HG02943 (cell line): ENCODE data around the gene LGALS7.

Experiments used
- ATAC-seq: cut with Tn5 transposase; IDR thresholded peaks from one replicate; pipeline ENCODE4 v1.9.1; 2021; ENCODE audit warnings: mild to moderate bottlenecking, low read depth, moderate library complexity; ENCODE audit not compliant: unreplicated experiment

Gene LGALS7

GRCh38 chr19:38728752-38729541, 44.4 kb downstream of the LGALS7 start:
- ATAC-seq = no peak

GRCh38 chr19:38727868-38728660, 45.3 kb downstream of the LGALS7 start:
- no peak for ATAC-seq

GRCh38 chr19:38727306-38727867, 45.9 kb downstream of the LGALS7 start:
- no peak for ATAC-seq

GRCh38 chr19:38726761-38727301, 46.5 kb downstream of the LGALS7 start:
- ATAC-seq = no peak

- ATAC-seq = no peak
Observed at GRCh38 chr19:38726284-38726673, 47.0 kb downstream of the LGALS7 start.

- no peak for ATAC-seq
Observed at GRCh38 chr19:38725469-38726283, 47.6 kb downstream of the LGALS7 start.

- ATAC-seq = no peak
Observed at GRCh38 chr19:38723990-38724854, 49.1 kb downstream of the LGALS7 start.

GRCh38 chr19:38723606-38723965, 49.7 kb downstream of the LGALS7 start:
- no peak for ATAC-seq

- no peak for ATAC-seq
Observed at GRCh38 chr19:38722947-38723605, 50.2 kb downstream of the LGALS7 start.

GRCh38 chr19:38721979-38722773, 51.1 kb downstream of the LGALS7 start:
- ATAC-seq = no peak

- ATAC-seq = no peak
Observed at GRCh38 chr19:38721496-38721895, 51.8 kb downstream of the LGALS7 start.
